Pancreas (tissue), 10 donors: ENCODE data around the gene SLC9A5. TPM values are rescaled to one million over a fixed set of nuclear protein-coding genes. Genes with fewer than 3 reads are reported as not detected.
A peak's percentile ranks its signal among the peaks of the same experiment; 100 is the strongest.

ENCODE experiments used
- ATAC-seq, 4 donors: fragments of 200-7000 bp; cut with Tn5 transposase; one replicate each; pipeline versions ENCODE4 v1.8.0 to v1.9.1; 2020; ENCODE audit warnings: mild to moderate bottlenecking in 4 of 4, moderate library complexity in 4 of 4
- DNase-seq, 6 donors: peaks; one replicate each; pipeline ENCODE4 v3.0.0-alpha.2; 2020
- FAIRE-seq: peaks from 2 replicates; lab custom pipeline; 2012; peaks lifted over from hg19 to GRCh38; lab: Jason Lieb, UNC
- H3K27ac ChIP-seq, 4 donors: fragments of 200-600 bp; sonication (generic); 1 replicate in 3 of 4; 2 replicates in 1 of 4; pipeline versions ENCODE4 v1.5.0 to v1.8.0; 2020
- H3K27me3 ChIP-seq, 4 donors: fragments of 200-600 bp; one replicate each; pipeline ENCODE4 v1.8.0; 2021
- H3K36me3 ChIP-seq, 3 donors: fragments of 200-600 bp; sonication (generic) in 1 of 3; one replicate each; pipeline versions ENCODE4 v1.5.0 to v1.8.0; 2020 to 2021
- H3K4me1 ChIP-seq, 3 donors: fragments of 200-600 bp; one replicate each; pipeline ENCODE4 v1.8.0; 2021
- H3K4me3 ChIP-seq, 4 donors: fragments of 200-600 bp; sonication (generic) in 2 of 4; one replicate each; pipeline versions ENCODE4 v1.5.0 to v1.8.0; 2020 to 2021
- H3K9me3 ChIP-seq, 4 donors: fragments of 200-600 bp; one replicate each; pipeline ENCODE4 v1.8.0; 2021
- CTCF ChIP-seq, 4 donors: fragments of 200-600 bp; sonication (generic) in 3 of 4; IDR thresholded peaks; one replicate each; pipeline versions ENCODE4 v1.5.0 to v1.8.0; 2021; ENCODE audit warnings: antibody characterized with exemption in 4 of 4
- WGBS, 2 donors: extraction: QIAGEN DNeasy Blood & Tissue Kit; methylation state at CpG; one replicate each; pipeline ENCODE4 v1.1.7; 2013; 5-methylcytosine and 5-hydroxymethylcytosine counted together
- intact Hi-C, 3 donors: fragments of 100-400 bp; cut with DNase I; formaldehyde crosslinking; loops; one replicate each; pipeline versions ENCODE4 v1.11.1 to v1.14.2; 2022
- polyA plus RNA-seq, 2 donors: library from polyadenylated mRNA; stranded (reverse); fragments of 200-250 nt; gene quantifications; one replicate each; pipeline ENCODE4 v1.2.3, GENCODE V29; 2013
- total RNA-seq, 6 donors: library from RNA; stranded (reverse); fragmentation: NEBNext Ultra II Directional in 4 of 6; extraction: Animal tissue kit (Norgen Biotek cat#: 25700) in 4 of 6; gene quantifications; one replicate each; pipeline versions ENCODE4 v1.2.1 to v1.2.4, GENCODE V29; 2021 to 2023
- donor health status: healthy with polysubstance abuse.
- donor health status: DM: no; HTN: no; CAD: no; lungs with moderate emphysema.
- donor health status: DM: no; HTN: no; CAD: no.
- donor health status: control.
- donor health status: control.
- donor health status: Bipolar disorder and iron deficiency.
- donor health status: DM: yes; HTN: yes; CAD: no.
- donor health status: DM: no; HTN: no; CAD: no.
- donor health status: DM: no; HTN: no; CAD: no.
- donor health status: DM: yes; HTN: yes; CAD: no.

The SLC9A5 gene
- total and polyA plus RNA-seq, 8 donors, result 0.22 to 1.5 (median 0.56) TPM

GRCh38 chr16:67264866-67265265, 16.1 kb downstream of the SLC9A5 start:
- ATAC-seq (no peak), FAIRE-seq (no peak), DNase-seq (peak in 1 of 6 donors; percentile 2)
- intact Hi-C loops, result no loop called here
- H3K27me3 ChIP-seq, result no peaks in the 10 kb centered on the region
- H3K36me3 ChIP-seq, result no peaks in the 10 kb centered on the region
- 79 to 85% methylated on average over 5 of the region's 5 CpGs for WGBS, 2 donors
- no peak for TF ChIP-seq CTCF (IDR thresholded peaks at IDR 0.05)
- no peaks in the 10 kb centered on the region for H3K9me3 ChIP-seq
- H3K27ac ChIP-seq, result no peak overlapping the region
- H3K4me1 ChIP-seq, result no peaks in the 10 kb centered on the region
- H3K4me3 ChIP-seq, result no peak overlapping the region

DNA sequence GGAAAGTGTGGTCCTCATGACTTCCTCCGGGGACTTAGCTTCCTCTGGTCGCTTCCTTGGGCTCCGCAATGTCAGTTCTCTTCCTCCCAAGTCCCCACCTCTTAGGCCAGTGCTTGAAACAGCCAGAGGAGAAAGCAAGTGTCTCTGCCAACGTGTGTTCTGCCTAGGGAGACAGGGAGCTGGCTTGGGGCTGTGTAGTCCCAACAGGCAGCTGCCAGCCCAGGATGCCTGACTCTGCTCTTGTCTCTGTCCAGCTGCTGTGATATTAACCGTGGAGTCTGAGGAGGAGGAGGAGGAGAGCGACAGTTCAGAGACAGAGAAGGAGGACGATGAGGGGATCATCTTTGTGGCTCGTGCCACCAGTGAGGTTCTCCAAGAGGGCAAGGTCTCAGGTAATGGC, 17.1 kb downstream of the SLC9A5 start:
- 57 to 68% methylated on average over 8 of the region's 8 CpGs for WGBS, 2 donors
- DNase-seq, result peak in 1 of 6 donors; percentile 0
- TF ChIP-seq CTCF (IDR thresholded peaks at IDR 0.05), result no peak
- intact Hi-C loops, result no loop called here
- no peaks in the 10 kb centered on the region for H3K27me3 ChIP-seq
- no peak overlapping the region for H3K27ac ChIP-seq
- H3K4me3 ChIP-seq, result no peak overlapping the region
- H3K4me1 ChIP-seq, result no peaks in the 10 kb centered on the region
- no peak for ATAC-seq
- H3K36me3 ChIP-seq, result no peaks in the 10 kb centered on the region
- no peaks in the 10 kb centered on the region for H3K9me3 ChIP-seq
- no peak for FAIRE-seq

GRCh38 chr16:67268136-67268579, 19.4 kb downstream of the SLC9A5 start:
- 47 to 54% methylated on average over 5 of the region's 5 CpGs for WGBS, 2 donors
- no peak for FAIRE-seq
- intact Hi-C loops, result no loop called here
- no peaks in the 10 kb centered on the region for H3K9me3 ChIP-seq
- no peaks in the 10 kb centered on the region for H3K36me3 ChIP-seq
- peak in 1 of 6 donors; percentile 17 for DNase-seq
- TF ChIP-seq CTCF (IDR thresholded peaks at IDR 0.05), result no peak
- no peak overlapping the region for H3K4me3 ChIP-seq
- no peaks in the 10 kb centered on the region for H3K4me1 ChIP-seq
- no peaks in the 10 kb centered on the region for H3K27me3 ChIP-seq
- ATAC-seq, result peak in 3 of 4 donors; percentile 70 to 76 (median 71)
- no peak overlapping the region for H3K27ac ChIP-seq

DNA sequence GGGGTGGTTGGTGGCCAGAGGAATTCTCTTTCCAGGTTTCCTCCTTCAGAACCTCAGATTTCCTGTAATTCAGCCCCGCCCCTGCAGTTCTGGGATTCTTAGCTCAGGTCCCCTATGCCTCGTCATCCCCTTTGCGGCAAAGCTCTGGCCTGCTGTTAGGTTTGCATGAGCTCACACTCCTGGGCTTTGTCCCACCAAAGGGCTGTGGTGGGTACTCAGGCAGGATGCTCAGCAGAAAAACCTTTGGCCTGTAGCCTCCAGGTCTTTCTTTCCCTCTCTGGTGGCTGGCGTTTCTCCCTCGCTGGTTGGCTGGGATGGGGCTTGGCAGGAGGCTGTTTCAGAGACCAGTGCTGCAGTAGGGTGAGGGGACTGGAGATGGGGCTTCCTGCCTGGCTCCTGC, 21.0 kb downstream of the SLC9A5 start:
- no peaks in the 10 kb centered on the region for H3K36me3 ChIP-seq
- no peak for FAIRE-seq
- 36 to 47% methylated on average over 5 of the region's 5 CpGs for WGBS, 2 donors
- intact Hi-C loops, result no loop called here
- DNase-seq, result peak in 1 of 6 donors; percentile 3
- peak in 1 of 4 donors; percentile 43 for ATAC-seq
- H3K27me3 ChIP-seq, result no peaks in the 10 kb centered on the region
- TF ChIP-seq CTCF (IDR thresholded peaks at IDR 0.05), result no peak
- no peaks in the 10 kb centered on the region for H3K4me1 ChIP-seq
- H3K4me3 ChIP-seq, result no peak overlapping the region
- no peaks in the 10 kb centered on the region for H3K9me3 ChIP-seq
- no peak overlapping the region for H3K27ac ChIP-seq

DNA sequence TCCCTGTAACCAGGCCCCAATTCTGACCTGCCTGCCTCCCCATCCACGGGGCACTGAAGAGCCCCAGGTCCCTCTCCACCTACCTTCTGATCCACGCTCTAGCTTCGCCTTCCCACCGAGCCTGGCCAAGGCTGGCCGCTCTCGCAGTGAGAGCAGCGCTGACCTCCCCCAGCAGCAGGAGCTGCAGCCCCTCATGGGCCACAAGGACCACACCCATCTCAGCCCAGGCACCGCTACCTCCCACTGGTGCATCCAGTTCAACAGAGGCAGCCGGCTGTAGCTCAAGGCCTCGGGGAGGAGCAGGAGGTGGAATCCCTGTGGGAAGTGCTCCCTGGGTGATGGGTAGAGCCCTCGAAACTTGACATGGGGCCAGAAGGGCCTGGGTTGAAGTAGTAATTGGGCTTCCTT, 22.2 kb downstream of the SLC9A5 start:
- Histone ChIP-seq H3K27ac (no peak overlapping the region), H3K4me1 (no peaks in the 10 kb centered on the region), H3K4me3 (no peak overlapping the region), H3K9me3 (no peaks in the 10 kb centered on the region), H3K36me3 (no peaks in the 10 kb centered on the region), H3K27me3 (no peaks in the 10 kb centered on the region)
- FAIRE-seq (no peak), DNase-seq (peak in 1 of 6 donors; percentile 23), ATAC-seq (no peak)
- intact Hi-C loops, result no loop called here
- TF ChIP-seq CTCF (IDR thresholded peaks at IDR 0.05), result no peak
- WGBS, 2 donors, result 76 to 80% methylated on average over 11 of the region's 11 CpGs
